ENCODE data around the gene ZBTB49.

Gene ZBTB49

GRCh38 chr4:4302001-4302400 lies 11.9 kb downstream of the ZBTB49 start:
- no peak overlapping the region for H3K4me3 ChIP-seq (ENCODE audit: insufficient read depth, low read depth, low read length, poor library complexity, severe bottlenecking)

GRCh38 chr4:4302416-4302815 lies 12.4 kb downstream of the ZBTB49 start:
- Histone ChIP-seq H3K9me3 (ENCODE audit: control insufficient read depth, low read length) (no peaks in the 10 kb centered on the region), H3K27ac (ENCODE audit: insufficient read depth, low read length, poor library complexity, severe bottlenecking) (no peak overlapping the region), H3K27me3 (replicated peaks; ENCODE audit: control insufficient read depth, insufficient read depth, low read length, poor library complexity, severe bottlenecking) (no peaks in the 10 kb centered on the region), H3K4me1 (ENCODE audit: control insufficient read depth, insufficient read depth, low read length, poor library complexity, severe bottlenecking) (no peaks in the 10 kb centered on the region), H3K36me3 (ENCODE audit: control insufficient read depth, insufficient read depth, low read length) (peaks cover 28% of the 10 kb centered on the region), H3K4me3 (ENCODE audit: insufficient read depth, low read depth, low read length, poor library complexity, severe bottlenecking) (no peak overlapping the region)
- DNase-seq, result no peak

More at GRCh38 chr4:4302001-4302400, 11.9 kb downstream of the ZBTB49 start:
- Histone ChIP-seq H3K27me3 (replicated peaks; ENCODE audit: control insufficient read depth, insufficient read depth, low read length, poor library complexity, severe bottlenecking) (no peaks in the 10 kb centered on the region), H3K4me1 (ENCODE audit: control insufficient read depth, insufficient read depth, low read length, poor library complexity, severe bottlenecking) (no peaks in the 10 kb centered on the region), H3K27ac (ENCODE audit: insufficient read depth, low read length, poor library complexity, severe bottlenecking) (no peak overlapping the region), H3K36me3 (ENCODE audit: control insufficient read depth, insufficient read depth, low read length) (peaks cover 24% of the 10 kb centered on the region), H3K9me3 (ENCODE audit: control insufficient read depth, low read length) (no peaks in the 10 kb centered on the region)
- DNase-seq, result no peak

- Histone ChIP-seq H3K4me1 (ENCODE audit: control insufficient read depth, insufficient read depth, low read length, poor library complexity, severe bottlenecking) (no peaks in the 10 kb centered on the region), H3K9me3 (ENCODE audit: control insufficient read depth, low read length) (no peaks in the 10 kb centered on the region), H3K27ac (ENCODE audit: insufficient read depth, low read length, poor library complexity, severe bottlenecking) (no peak overlapping the region), H3K36me3 (ENCODE audit: control insufficient read depth, insufficient read depth, low read length) (peaks cover 21% of the 10 kb centered on the region), H3K27me3 (replicated peaks; ENCODE audit: control insufficient read depth, insufficient read depth, low read length, poor library complexity, severe bottlenecking) (no peaks in the 10 kb centered on the region), H3K4me3 (ENCODE audit: insufficient read depth, low read depth, low read length, poor library complexity, severe bottlenecking) (no peak overlapping the region)
- DNase-seq, result no peak
Observed at GRCh38 chr4:4306920-4307319, 16.9 kb downstream of the ZBTB49 start.

- Histone ChIP-seq H3K4me1 (ENCODE audit: control insufficient read depth, insufficient read depth, low read length, poor library complexity, severe bottlenecking) (no peaks in the 10 kb centered on the region), H3K4me3 (ENCODE audit: insufficient read depth, low read depth, low read length, poor library complexity, severe bottlenecking) (no peak overlapping the region), H3K27ac (ENCODE audit: insufficient read depth, low read length, poor library complexity, severe bottlenecking) (no peak overlapping the region), H3K9me3 (ENCODE audit: control insufficient read depth, low read length) (no peaks in the 10 kb centered on the region), H3K27me3 (replicated peaks; ENCODE audit: control insufficient read depth, insufficient read depth, low read length, poor library complexity, severe bottlenecking) (no peaks in the 10 kb centered on the region), H3K36me3 (ENCODE audit: control insufficient read depth, insufficient read depth, low read length) (peaks cover 21% of the 10 kb centered on the region)
- no peak for DNase-seq
Observed at GRCh38 chr4:4308800-4309441, 18.9 kb downstream of the ZBTB49 start.

GRCh38 chr4:4311193-4311592 lies 21.1 kb downstream of the ZBTB49 start:
- Histone ChIP-seq H3K36me3 (ENCODE audit: control insufficient read depth, insufficient read depth, low read length) (peaks cover 41% of the 10 kb centered on the region), H3K4me1 (ENCODE audit: control insufficient read depth, insufficient read depth, low read length, poor library complexity, severe bottlenecking) (no peaks in the 10 kb centered on the region), H3K4me3 (ENCODE audit: insufficient read depth, low read depth, low read length, poor library complexity, severe bottlenecking) (no peak overlapping the region), H3K9me3 (ENCODE audit: control insufficient read depth, low read length) (no peaks in the 10 kb centered on the region), H3K27ac (ENCODE audit: insufficient read depth, low read length, poor library complexity, severe bottlenecking) (no peak overlapping the region), H3K27me3 (replicated peaks; ENCODE audit: control insufficient read depth, insufficient read depth, low read length, poor library complexity, severe bottlenecking) (no peaks in the 10 kb centered on the region)
- no peak for DNase-seq

GRCh38 chr4:4315461-4316149 lies 25.6 kb downstream of the ZBTB49 start:
- no peak for DNase-seq
- Histone ChIP-seq H3K36me3 (ENCODE audit: control insufficient read depth, insufficient read depth, low read length) (peaks cover 56% of the 10 kb centered on the region), H3K27ac (ENCODE audit: insufficient read depth, low read length, poor library complexity, severe bottlenecking) (no peak overlapping the region), H3K4me1 (ENCODE audit: control insufficient read depth, insufficient read depth, low read length, poor library complexity, severe bottlenecking) (no peaks in the 10 kb centered on the region), H3K4me3 (ENCODE audit: insufficient read depth, low read depth, low read length, poor library complexity, severe bottlenecking) (no peak overlapping the region), H3K9me3 (ENCODE audit: control insufficient read depth, low read length) (no peaks in the 10 kb centered on the region), H3K27me3 (replicated peaks; ENCODE audit: control insufficient read depth, insufficient read depth, low read length, poor library complexity, severe bottlenecking) (no peaks in the 10 kb centered on the region)

GRCh38 chr4:4316150-4316495 lies 26.1 kb downstream of the ZBTB49 start:
- Histone ChIP-seq H3K36me3 (ENCODE audit: control insufficient read depth, insufficient read depth, low read length) (peaks cover 62% of the 10 kb centered on the region), H3K9me3 (ENCODE audit: control insufficient read depth, low read length) (no peaks in the 10 kb centered on the region), H3K4me3 (ENCODE audit: insufficient read depth, low read depth, low read length, poor library complexity, severe bottlenecking) (no peak overlapping the region), H3K27me3 (replicated peaks; ENCODE audit: control insufficient read depth, insufficient read depth, low read length, poor library complexity, severe bottlenecking) (no peaks in the 10 kb centered on the region), H3K27ac (ENCODE audit: insufficient read depth, low read length, poor library complexity, severe bottlenecking) (no peak overlapping the region), H3K4me1 (ENCODE audit: control insufficient read depth, insufficient read depth, low read length, poor library complexity, severe bottlenecking) (no peaks in the 10 kb centered on the region)
- no peak for DNase-seq

GRCh38 chr4:4317496-4318232 lies 27.6 kb downstream of the ZBTB49 start:
- Histone ChIP-seq H3K27me3 (replicated peaks; ENCODE audit: control insufficient read depth, insufficient read depth, low read length, poor library complexity, severe bottlenecking) (no peaks in the 10 kb centered on the region), H3K4me1 (ENCODE audit: control insufficient read depth, insufficient read depth, low read length, poor library complexity, severe bottlenecking) (no peaks in the 10 kb centered on the region), H3K36me3 (ENCODE audit: control insufficient read depth, insufficient read depth, low read length) (peaks cover 71% of the 10 kb centered on the region), H3K27ac (ENCODE audit: insufficient read depth, low read length, poor library complexity, severe bottlenecking) (no peak overlapping the region), H3K4me3 (ENCODE audit: insufficient read depth, low read depth, low read length, poor library complexity, severe bottlenecking) (no peak overlapping the region), H3K9me3 (ENCODE audit: control insufficient read depth, low read length) (no peaks in the 10 kb centered on the region)
- no peak for DNase-seq

GRCh38 chr4:4320528-4320927 lies 30.5 kb downstream of the ZBTB49 start:
- H3K4me3 ChIP-seq (ENCODE audit: insufficient read depth, low read depth, low read length, poor library complexity, severe bottlenecking), result no peak overlapping the region
- H3K27ac ChIP-seq (ENCODE audit: insufficient read depth, low read length, poor library complexity, severe bottlenecking), result no peak overlapping the region
- peaks cover 48% of the 10 kb centered on the region for H3K36me3 ChIP-seq (ENCODE audit: control insufficient read depth, insufficient read depth, low read length)

More at GRCh38 chr4:4320528-4320927, 30.5 kb downstream of the ZBTB49 start:
- Histone ChIP-seq H3K27me3 (replicated peaks; ENCODE audit: control insufficient read depth, insufficient read depth, low read length, poor library complexity, severe bottlenecking) (no peaks in the 10 kb centered on the region), H3K9me3 (ENCODE audit: control insufficient read depth, low read length) (no peaks in the 10 kb centered on the region), H3K4me1 (ENCODE audit: control insufficient read depth, insufficient read depth, low read length, poor library complexity, severe bottlenecking) (no peaks in the 10 kb centered on the region)
- no peak for DNase-seq
